HCT116 (cell line): ENCODE data around the gene BMAL1.

Source experiments
- CTCF ChIP-seq, 3 experiments: fragments of 200-600 bp in 1 of 3; sonication (generic) in 1 of 3; IDR thresholded peaks in 2 of 3; conservative IDR thresholded peaks in 1 of 3; 2 replicates each; pipeline ENCODE4 v1.5.1; 2012 to 2017; ENCODE audit warnings: low read depth in 2 of 3, low read length in 2 of 3, antibody characterized with exemption in 1 of 3, borderline replicate concordance in 1 of 3, control low read depth in 1 of 3, mild to moderate bottlenecking in 1 of 3, mixed read lengths in 1 of 3, mixed run types in 1 of 3, moderate library complexity in 1 of 3; ENCODE audit not compliant: insufficient read depth in 1 of 3
- ELF1 ChIP-seq: IDR thresholded peaks from 2 replicates; pipeline ENCODE4 v1.6.1; 2012; ENCODE audit warnings: low read depth, borderline replicate concordance
- RAD21 ChIP-seq: IDR thresholded peaks from 2 replicates; pipeline ENCODE4 v1.6.1; 2012; ENCODE audit warnings: low read depth, mild to moderate bottlenecking
- SRF ChIP-seq: IDR thresholded peaks from 2 replicates; pipeline ENCODE4 v1.6.1; 2012; ENCODE audit warnings: low read depth
- ZFX ChIP-seq: fragments of 450-650 bp; IDR thresholded peaks from 2 replicates; pipeline ENCODE4 v1.6.1; 2017

- TF ChIP-seq ELF1: no peak
- TF ChIP-seq RAD21: no peak
- TF ChIP-seq ZFX: no peak
- TF ChIP-seq CTCF (IDR thresholded peaks at IDR 0.05 in 2 of 3, conservative IDR thresholded peaks at IDR 0.05 in 1 of 3; ENCODE audit: borderline replicate concordance in 1 of 3, insufficient read depth in 1 of 3, low read depth in 2 of 3, low read length in 2 of 3): no peak
- TF ChIP-seq SRF: no peak
These were observed 89.5 kb downstream of the BMAL1 start for GRCh38 chr11:13367115-13367514.
